ENCODE measurements around the gene RPS18.

Gene RPS18

GRCh38 chr6:33314943-33315792 is 43.3 kb downstream of the RPS18 start:
- peak; percentile 36 for DNase-seq (ENCODE audit: low spot score)

GRCh38 chr6:33315793-33316602 is 44.1 kb downstream of the RPS18 start:
- no peak for DNase-seq (ENCODE audit: low spot score)

- peak; percentile 44 for DNase-seq (ENCODE audit: low spot score)
These were observed 44.9 kb downstream of the RPS18 start for GRCh38 chr6:33316603-33317418.

GRCh38 chr6:33317419-33317668 is 45.5 kb downstream of the RPS18 start:
- no peak for DNase-seq (ENCODE audit: low spot score)

- peak; percentile 99 for DNase-seq (ENCODE audit: low spot score)
These were observed 46.0 kb downstream of the RPS18 start, which contains the start of gene ZBTB22 for GRCh38 chr6:33317669-33318425. ZBTB22 (minus strand) TSS chr6:33317744; CDS start chr6:33316916, 828 bp downstream.

- DNase-seq (ENCODE audit: low spot score) = no peak
These were observed 46.7 kb downstream of the RPS18 start for GRCh38 chr6:33318426-33319073.

- DNase-seq (ENCODE audit: low spot score) = no peak
These were observed 48.1 kb downstream of the RPS18 start for GRCh38 chr6:33319939-33320314.

- DNase-seq (ENCODE audit: low spot score) = no peak
These were observed 48.7 kb downstream of the RPS18 start for GRCh38 chr6:33320315-33321181.

GRCh38 chr6:33321227-33321626 is 49.4 kb downstream of the RPS18 start:
- DNase-seq (ENCODE audit: low spot score) = no peak

GRCh38 chr6:33323623-33323948 is 51.7 kb downstream of the RPS18 start:
- DNase-seq (ENCODE audit: low spot score) = no peak

- DNase-seq (ENCODE audit: low spot score) = peak; percentile 50
These were observed 52.2 kb downstream of the RPS18 start for GRCh38 chr6:33324125-33324524.

Data from NAMALWA (cell line).